Stimulated activated CD8-positive, alpha-beta memory T cell treated with anti-CD3 and anti-CD28 coated beads, Interleukin-15, amount 100 ng/mL, for 48 hours (primary cell): ENCODE data around the gene TMPRSS5.

Source experiments
- DNase-seq, 2 donors: peaks; one replicate each; pipeline ENCODE4 v3.0.0-alpha.2; 2020; ENCODE audit warnings: low read depth in 2 of 2

The TMPRSS5 gene

GRCh38 chr11:113670149-113670830 is 35.8 kb downstream of the TMPRSS5 start:
- no peak for DNase-seq

GRCh38 chr11:113668255-113668654 is 37.9 kb downstream of the TMPRSS5 start:
- DNase-seq: no peak

GRCh38 chr11:113667801-113668200 is 38.3 kb downstream of the TMPRSS5 start:
- no peak for DNase-seq

DNA sequence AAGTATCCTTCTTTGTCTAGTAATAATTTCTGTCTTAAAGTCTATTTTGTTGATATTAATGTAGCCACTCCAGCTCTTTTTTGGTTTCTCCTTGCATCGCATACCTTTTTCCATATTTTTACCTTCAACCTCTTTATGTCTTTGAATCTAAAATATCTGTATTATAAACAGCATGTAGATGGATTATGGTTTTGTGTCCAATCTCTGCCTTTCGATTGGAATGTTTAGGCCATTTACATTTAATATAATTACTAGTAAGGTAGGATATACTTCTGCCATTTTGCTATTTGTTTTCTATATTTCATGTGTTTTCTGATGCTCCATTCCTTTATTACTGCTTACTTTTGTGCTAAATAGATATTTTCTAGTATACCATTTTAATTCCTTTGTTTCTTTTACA is 39.5 kb downstream of the TMPRSS5 start:
- DNase-seq: no peak

DNA sequence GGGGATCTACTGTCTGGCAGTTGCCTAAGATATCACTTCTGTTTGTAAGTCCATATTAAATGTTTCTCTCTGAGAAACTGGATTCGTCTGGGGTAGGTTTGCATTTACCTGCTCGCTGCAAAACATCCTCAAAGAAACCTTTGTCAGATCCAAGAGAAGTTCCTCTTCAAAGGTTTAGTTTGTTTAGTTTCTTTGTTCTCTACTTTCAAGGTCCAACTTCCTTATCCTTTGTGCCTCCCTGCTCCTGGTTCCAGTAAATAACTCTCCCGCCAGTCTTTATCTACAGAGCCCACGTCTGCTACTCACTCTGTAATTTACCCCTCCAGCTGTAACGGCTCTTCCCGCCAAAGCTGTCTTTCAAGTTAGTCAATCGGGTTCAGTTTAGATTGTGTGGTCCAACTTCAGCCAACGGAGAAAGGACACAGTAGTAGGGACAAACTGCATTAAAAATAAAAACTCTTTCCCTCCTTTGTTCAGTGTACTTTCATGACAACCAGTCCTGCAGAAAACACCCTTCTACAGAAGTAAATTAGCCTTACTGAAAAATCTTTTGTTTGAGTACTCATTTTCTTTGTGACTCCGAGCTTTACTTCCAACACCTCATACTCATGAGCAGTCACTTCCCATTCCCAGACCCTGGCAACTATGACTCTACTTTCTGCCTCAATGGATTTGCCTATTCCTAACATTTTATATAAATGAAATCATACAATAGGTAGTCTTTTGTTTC is 41.0 kb downstream of the TMPRSS5 start:
- no peak for DNase-seq

- no peak for DNase-seq
Observed at GRCh38 chr11:113664069-113664980, 41.8 kb downstream of the TMPRSS5 start.

DNA sequence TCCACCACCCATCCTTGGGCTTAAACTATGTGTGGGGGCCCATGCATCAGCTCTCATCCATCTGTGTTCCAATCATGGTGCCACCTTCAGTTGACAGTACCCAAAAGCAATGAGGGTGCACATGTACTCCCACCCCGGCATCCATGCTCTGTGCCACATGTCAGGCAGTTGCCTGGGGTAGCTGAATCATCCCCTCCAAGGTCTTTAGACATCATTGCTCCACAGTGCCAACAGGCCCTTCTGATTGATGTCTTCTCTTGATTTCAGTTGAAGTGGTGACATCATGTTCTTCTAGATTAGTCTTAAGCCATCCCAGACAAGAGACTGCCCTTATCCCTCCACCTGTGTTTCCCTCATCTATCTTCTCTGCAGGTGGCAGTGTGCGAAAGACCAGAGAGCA is 42.5 kb downstream of the TMPRSS5 start:
- DNase-seq: no peak

GRCh38 chr11:113655771-113656170 is 50.3 kb downstream of the TMPRSS5 start:
- DNase-seq: no peak

- no peak for DNase-seq
Observed at GRCh38 chr11:113651023-113651422, 55.1 kb downstream of the TMPRSS5 start.

- DNase-seq: no peak
Observed at GRCh38 chr11:113649311-113649710, 56.8 kb downstream of the TMPRSS5 start.

DNA sequence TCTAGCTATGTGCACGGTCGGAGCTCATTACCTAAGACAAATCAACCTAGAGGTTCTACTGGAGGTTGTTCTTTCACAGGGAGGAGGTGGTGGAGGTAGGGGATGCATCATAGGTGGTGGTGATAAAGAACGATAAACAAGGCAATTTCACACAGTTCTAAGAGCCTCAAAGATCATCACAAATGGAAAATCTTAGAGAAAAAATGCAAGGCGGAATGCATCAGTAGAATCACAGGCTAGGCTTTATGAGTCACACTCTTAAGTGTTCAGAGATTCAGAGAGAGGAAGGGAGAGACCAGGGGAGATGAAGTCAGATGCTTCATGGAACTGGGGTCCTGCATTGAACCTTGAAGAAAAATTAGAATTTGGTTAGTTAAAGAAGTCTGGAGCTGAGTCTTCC is 58.3 kb downstream of the TMPRSS5 start:
- no peak for DNase-seq

- DNase-seq: no peak
Observed at GRCh38 chr11:113647108-113647507, 59.0 kb downstream of the TMPRSS5 start.

DNA sequence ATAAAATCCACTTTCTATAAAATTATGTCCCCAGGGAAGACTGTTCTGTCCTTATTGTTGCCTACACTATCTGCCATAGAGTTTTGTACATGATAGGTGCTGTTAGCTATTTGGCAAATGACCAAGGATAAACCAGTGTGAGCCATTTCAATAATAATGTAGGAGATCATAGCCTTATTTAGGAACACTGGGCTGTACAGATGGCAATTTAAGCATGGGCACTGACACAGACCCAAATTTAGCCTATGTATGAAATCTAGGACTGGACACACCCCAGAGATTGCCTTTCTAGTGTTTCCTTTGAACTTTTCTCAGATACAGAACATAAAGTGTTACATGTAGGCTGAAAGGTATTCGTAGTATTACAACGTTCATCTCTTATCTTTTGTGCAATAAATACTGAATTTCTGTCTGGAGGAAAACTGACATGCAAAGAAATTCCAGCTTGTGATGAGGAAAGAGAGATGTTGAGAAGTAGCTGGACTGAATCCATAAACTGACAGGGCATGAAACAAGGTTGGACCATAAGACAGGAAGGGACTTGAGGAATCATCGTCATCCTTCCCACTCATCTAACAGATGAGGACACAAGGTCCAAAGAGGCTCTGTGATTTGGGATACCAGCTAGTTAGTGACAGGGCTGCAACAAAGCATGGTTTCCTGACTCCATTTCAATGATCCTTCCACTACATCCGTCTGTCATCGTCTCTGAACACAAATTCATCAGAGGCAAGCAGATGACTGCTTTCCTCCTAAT is 60.3 kb downstream of the TMPRSS5 start:
- DNase-seq: no peak

- DNase-seq: no peak
Observed at GRCh38 chr11:113644605-113645004, 61.5 kb downstream of the TMPRSS5 start.

GRCh38 chr11:113643701-113644100 is 62.4 kb downstream of the TMPRSS5 start:
- DNase-seq: no peak

GRCh38 chr11:113643006-113643585 is 63.0 kb downstream of the TMPRSS5 start:
- DNase-seq: no peak

- DNase-seq: no peak
Observed at GRCh38 chr11:113642090-113642489, 64.0 kb downstream of the TMPRSS5 start.

DNA sequence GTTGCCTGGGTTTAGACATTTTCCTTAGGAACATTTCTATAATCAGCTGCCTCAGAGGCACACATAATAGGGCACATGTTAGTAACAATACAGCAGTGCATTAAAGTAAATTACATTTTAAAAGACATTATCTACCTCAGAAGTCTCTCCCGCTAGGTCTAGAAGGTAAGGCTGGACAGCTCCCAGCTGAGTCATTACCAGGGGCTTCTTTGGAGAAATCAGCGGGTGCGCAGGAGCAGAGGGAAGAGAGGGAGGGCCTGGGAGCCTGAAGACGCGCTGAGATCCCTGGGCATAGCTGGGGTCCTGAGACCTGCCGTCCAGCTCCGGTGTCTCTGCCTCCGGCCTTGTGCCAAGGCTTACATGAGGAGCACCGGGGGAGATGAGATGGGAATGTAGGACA is 67.7 kb downstream of the TMPRSS5 start:
- no peak for DNase-seq

DNA sequence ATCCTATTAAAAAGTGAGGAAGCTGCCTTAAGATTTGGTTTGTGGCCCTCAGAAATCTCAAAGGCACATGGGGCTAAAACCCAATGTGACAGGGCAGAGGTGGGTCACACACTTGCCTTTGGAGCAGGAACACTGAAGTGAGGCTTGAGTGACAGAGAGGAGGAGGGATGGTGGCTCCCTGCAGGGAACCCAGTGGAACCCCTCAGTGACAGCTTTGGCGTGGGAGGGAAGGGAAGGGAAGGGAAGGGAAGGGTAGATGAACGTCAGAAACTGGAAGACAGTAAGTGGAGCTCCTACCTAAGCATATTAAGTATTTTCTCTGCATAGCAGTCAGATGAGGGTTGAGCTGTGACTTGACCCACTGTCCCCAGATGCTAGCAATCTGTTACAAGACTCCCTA is 68.5 kb downstream of the TMPRSS5 start:
- DNase-seq: no peak
